GM06990 (cell line): ENCODE measurements around the gene RAD21L1.
"Not testable (repeated sequence)": the region's sequence is repeated elsewhere in the genome, so short reads cannot be mapped to it uniquely, and the experiment has no call there.

Experiments
- DNase-seq: peaks from one replicate; pipeline ENCODE4 v3.0.0-alpha.2; 2011; ENCODE audit not compliant: insufficient read length; ENCODE audit errors: extremely low read depth
- H3K27me3 ChIP-seq: replicated peaks from 2 replicates; pipeline ENCODE4 v1.6.0; 2011; ENCODE audit warnings: low read length; ENCODE audit not compliant: control insufficient read depth, insufficient read depth
- H3K36me3 ChIP-seq: 2 replicates; pipeline ENCODE4 v1.5.1; 2011; ENCODE audit warnings: low read length; ENCODE audit not compliant: control insufficient read depth, insufficient read depth
- H3K4me3 ChIP-seq: replicated peaks from 2 replicates; pipeline ENCODE4 v1.5.1; 2011; ENCODE audit warnings: low read depth, mild to moderate bottlenecking, control low read depth, low read length
- TF ChIP-seq, protein P1 (sequence below): IDR thresholded peaks from 2 replicates; pipeline ENCODE4 v1.5.1; 2011; ENCODE audit warnings: low read length, control low read depth, mild to moderate bottlenecking, inconsistent platforms; ENCODE audit not compliant: insufficient read depth, poor library complexity, severe bottlenecking

RAD21L1 gene

GRCh38 chr20:1241456-1241855, 15.6 kb downstream of the RAD21L1 start:
- TF ChIP-seq, protein P1, sequence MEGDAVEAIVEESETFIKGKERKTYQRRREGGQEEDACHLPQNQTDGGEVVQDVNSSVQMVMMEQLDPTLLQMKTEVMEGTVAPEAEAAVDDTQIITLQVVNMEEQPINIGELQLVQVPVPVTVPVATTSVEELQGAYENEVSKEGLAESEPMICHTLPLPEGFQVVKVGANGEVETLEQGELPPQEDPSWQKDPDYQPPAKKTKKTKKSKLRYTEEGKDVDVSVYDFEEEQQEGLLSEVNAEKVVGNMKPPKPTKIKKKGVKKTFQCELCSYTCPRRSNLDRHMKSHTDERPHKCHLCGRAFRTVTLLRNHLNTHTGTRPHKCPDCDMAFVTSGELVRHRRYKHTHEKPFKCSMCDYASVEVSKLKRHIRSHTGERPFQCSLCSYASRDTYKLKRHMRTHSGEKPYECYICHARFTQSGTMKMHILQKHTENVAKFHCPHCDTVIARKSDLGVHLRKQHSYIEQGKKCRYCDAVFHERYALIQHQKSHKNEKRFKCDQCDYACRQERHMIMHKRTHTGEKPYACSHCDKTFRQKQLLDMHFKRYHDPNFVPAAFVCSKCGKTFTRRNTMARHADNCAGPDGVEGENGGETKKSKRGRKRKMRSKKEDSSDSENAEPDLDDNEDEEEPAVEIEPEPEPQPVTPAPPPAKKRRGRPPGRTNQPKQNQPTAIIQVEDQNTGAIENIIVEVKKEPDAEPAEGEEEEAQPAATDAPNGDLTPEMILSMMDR, result no peak

GRCh38 chr20:1242099-1242498, 16.3 kb downstream of the RAD21L1 start:
- TF ChIP-seq, protein P1, result no peak
- DNase-seq, result no peak
- no peaks in the 10 kb centered on the region; the same call in 1 of the 2 replicates for H3K27me3 ChIP-seq
- no peaks in the 10 kb centered on the region for H3K36me3 ChIP-seq
- H3K4me3 ChIP-seq, result no peak overlapping the region

More at GRCh38 chr20:1241456-1241855, 15.6 kb downstream of the RAD21L1 start:
- no peaks in the 10 kb centered on the region for H3K36me3 ChIP-seq
- DNase-seq, result no peak
- no peak overlapping the region for H3K4me3 ChIP-seq
- H3K27me3 ChIP-seq, result no peaks in the 10 kb centered on the region; the same call in 1 of the 2 replicates

DNA sequence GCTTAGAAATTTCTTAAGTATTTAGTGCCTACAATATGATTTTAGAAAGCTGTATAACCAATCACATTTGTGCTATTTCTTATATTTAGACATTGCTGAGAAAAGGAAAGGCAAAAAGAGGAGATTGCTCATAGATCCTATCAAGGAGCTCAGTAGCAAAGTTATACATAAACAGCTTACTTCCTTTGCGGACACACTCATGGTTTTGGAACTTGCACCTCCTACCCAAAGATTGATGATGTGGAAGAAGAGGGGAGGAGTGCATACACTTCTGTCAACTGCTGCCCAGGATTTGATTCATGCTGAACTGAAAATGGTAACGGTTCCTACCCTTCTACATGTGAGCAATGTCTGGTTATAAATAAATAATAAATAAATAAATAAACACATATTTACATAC, 16.7 kb downstream of the RAD21L1 start:
- Histone ChIP-seq H3K27me3 (no peaks in the 10 kb centered on the region; the same call in 1 of the 2 replicates), H3K36me3 (no peaks in the 10 kb centered on the region), H3K4me3 (no peak overlapping the region)
- DNase-seq, result no peak
- TF ChIP-seq, protein P1, result no peak

DNA sequence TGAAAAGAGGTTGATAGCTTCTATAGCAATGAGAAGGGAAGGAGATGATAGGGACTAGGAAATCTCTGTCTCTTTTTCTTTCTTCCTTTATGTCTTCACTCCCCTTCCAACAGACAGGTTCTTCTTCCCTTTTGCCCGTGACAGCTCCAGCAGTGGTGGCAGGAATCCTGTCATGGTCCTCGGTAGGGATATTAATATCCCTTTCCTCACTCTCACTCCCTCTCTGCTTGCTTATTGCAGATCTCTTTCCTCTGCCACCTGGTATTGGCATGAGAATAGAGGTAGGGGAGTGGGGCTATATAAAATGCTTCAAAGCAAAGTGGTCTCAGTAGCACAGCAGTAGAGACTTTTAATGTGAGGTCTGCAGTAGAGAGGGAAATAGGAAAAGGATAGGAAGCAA, 19.7 kb downstream of the RAD21L1 start:
- TF ChIP-seq, protein P1, result no peak
- H3K4me3 ChIP-seq, result no peak overlapping the region
- no peaks in the 10 kb centered on the region; the same call in 1 of the 2 replicates for H3K27me3 ChIP-seq
- H3K36me3 ChIP-seq, result no peaks in the 10 kb centered on the region
- no peak for DNase-seq

DNA sequence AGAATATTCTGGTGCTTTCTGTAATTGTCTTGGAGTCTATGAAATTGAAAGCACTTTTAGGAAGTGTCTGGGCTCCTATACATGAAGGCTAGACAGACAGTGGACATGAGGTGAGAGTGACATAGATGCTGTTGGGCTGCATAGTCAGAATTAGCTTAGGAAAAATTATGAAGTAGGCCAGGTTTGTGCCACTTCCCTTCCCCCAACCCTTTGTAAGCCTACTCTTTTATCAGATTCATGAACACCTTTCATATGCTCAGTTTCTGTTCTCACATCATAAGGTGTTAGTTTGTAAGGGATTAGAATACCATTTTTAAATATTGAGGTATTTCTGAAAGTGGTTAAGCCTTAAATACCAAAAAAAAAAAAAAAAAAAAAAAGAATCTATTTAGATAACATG, 21.8 kb downstream of the RAD21L1 start:
- no peaks in the 10 kb centered on the region for H3K27me3 ChIP-seq
- TF ChIP-seq, protein P1, result no peak
- no peaks in the 10 kb centered on the region for H3K36me3 ChIP-seq
- H3K4me3 ChIP-seq, result no peak overlapping the region
- DNase-seq, result no peak

DNA sequence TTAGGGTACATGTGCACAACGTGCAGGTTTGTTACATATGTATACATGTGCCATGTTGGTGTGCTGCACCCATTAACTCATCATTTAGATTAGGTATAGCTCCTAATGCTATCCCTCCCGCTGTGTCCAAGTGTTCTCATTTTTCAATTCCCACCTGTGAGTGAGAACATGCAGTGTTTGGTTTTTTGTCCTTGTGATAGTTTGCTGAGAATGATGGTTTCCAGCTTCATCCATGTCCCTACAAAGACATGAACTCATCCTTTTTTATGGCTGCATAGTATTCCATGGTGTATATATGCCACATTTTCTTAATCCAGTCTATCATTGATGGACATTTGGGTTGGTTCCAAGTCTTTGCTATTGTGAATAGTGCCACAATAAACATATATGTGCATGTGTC, 24.4 kb downstream of the RAD21L1 start:
- H3K36me3 ChIP-seq, H3K4me3 ChIP-seq, H3K27me3 ChIP-seq, DNase-seq: not testable (repeated sequence)
